Activated CD8-positive, alpha-beta memory T cell treated with anti-CD3 and anti-CD28 coated beads, Interleukin-2, amount 50 U/mL, for 24 hours (primary cell): ENCODE measurements around the gene RANBP10.
"Not testable (repeated sequence)": the region's sequence is repeated elsewhere in the genome, so short reads cannot be mapped to it uniquely, and the experiment has no call there.

Source experiments
- DNase-seq: peaks from one replicate; pipeline ENCODE4 v3.0.0-alpha.2; 2020; ENCODE audit errors: extremely low read depth

Gene RANBP10

DNA sequence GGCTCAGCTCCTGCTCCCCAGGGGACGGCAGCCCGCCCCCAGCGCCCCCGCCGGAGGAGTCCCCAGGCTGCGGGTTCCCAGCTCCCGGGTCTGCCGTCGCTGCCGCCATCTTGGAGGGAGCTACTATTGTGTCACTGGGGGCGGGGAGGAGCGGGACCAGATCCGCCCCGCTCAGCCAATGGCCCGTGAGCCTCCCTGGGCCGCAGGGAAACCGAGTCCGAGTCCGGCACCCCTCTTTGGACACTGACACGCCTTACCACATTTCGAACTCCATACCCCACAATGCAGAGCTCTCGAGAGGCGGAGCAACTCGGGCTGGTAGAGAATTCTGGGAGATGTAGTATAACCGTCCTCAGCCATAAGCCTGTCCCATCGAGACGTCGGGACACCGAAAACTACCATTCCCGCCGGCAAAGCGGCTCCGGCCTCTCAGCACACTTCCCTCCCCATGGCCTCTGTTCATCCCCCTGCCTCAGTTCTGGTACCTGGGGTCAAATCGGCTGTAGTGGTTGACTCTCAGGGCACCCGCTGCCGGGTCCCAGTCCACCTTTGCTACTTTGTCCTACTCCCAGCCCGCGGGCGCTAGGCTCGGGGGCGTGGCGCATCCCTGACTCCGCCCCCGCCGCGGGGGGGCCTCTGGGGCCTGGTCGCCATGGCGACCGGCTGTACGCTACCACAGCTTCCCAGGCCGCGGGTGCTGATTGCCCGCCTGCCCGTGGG lies at the start of gene RANBP10, which contains the start of gene TSNAXIP1:
Gene RANBP10 (minus strand): TSS at position 133 of the 720 bp plus-strand sequence. CDS start 24 bp downstream, at position 109.
Gene TSNAXIP1 (plus strand): TSS at position 462 of the 720 bp plus-strand sequence. CDS start 261 bp downstream, outside the sequence.
- peak; percentile 90 for DNase-seq

DNA sequence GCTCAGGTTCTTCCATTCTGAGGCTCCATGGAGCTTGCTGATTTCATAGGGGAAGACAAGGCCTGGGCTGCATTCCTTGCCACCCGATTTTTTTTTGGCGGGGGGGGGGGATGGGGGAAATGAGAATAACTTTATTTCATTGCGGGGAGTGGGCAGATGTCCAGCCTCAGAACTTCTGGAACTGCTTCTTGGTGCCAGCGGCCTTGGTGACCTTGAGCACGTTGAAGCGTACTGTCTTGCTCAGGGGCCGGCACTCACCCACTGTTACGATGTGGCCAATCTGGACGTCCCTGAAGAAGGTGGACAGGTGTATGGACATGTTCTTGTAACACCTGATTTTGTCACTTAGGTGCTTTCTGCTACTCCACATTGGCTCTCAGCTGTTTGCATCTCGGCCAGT lies 49.4 kb upstream of the RANBP10 start:
- DNase-seq: no peak

DNA sequence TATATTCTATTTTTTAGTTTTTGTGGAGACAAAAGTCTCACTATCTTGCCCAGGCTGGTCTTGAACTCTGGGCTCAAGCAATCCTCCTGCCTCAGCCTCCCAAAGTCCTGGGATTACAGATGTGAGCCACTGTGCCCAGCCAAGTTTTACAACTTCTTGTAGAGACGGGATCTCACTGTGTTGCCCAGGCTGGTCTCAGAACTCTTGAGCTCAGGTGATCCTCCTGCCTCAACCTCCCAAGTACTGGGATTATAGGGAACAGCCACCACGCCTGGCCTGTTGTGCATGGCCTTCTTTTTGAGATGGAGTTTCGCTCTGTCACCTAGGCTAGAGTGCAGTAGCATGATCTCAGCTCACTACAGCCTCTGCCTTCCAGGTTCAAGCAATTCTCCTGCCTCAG lies 47.3 kb upstream of the RANBP10 start:
- DNase-seq: no peak

DNA sequence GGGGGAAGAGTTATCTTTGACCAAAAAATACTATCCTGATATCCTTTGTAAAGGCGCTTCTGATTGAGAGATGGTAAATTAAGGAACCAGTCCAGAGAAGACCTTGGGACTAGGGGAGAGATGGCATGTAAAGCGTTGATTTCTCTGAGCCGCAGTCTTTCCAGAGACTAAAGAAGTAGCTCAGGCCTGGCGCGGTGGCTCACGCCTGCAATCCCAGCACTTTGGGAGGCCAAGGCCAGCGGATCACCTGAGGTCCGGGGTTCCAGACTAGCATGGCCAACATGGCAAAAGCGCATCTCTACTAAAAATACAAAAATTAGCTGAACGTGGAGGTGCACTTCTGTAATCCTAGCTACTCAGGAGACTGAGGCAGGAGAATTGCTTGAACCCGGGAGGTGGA lies 41.8 kb upstream of the RANBP10 start:
- DNase-seq: no peak

DNA sequence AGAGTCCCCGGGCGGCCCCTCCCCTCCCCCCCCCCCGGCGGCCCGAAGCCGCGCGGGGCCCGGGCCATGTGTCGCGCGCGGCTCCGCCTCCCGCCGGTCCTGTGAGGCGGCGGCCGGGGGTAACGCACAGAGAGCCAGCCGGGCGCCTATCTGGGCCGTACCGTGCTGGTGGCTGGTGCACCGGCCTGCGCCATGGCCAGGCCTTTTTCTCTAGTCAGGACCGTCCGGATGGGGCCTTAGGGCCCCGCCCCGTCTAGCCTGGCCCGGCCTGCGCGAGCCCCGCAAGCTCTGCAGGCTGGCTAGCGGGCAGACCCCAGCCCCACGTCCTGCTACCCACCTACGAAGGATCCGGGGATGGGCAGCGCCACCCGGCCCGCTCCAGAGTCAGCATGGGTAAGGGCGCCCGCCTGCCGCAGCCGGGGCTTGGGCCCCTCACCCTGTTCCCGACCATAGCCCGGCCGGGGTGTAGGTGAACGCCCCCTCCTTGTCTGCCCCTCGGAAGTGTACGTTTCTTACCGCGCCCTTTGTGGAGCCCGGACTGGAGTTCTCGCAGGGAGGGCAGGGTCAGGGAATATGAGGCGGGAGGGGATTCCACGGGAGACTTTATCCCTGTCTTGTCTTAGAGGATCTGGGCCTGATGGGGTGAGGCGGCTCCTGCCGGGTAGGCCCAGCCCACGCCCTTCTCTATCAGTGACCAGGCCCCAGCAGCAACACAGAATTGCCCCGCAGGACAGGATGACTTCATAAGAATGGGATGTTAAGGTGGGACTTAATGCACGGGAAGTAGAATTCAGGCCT lies 40.9 kb upstream of the RANBP10 start, which contains the start of gene CENPT:
Gene CENPT (minus strand): TSS at position 630 of the 798 bp plus-strand sequence. CDS start 13,834 bp downstream, outside the sequence.
- no peak for DNase-seq

DNA sequence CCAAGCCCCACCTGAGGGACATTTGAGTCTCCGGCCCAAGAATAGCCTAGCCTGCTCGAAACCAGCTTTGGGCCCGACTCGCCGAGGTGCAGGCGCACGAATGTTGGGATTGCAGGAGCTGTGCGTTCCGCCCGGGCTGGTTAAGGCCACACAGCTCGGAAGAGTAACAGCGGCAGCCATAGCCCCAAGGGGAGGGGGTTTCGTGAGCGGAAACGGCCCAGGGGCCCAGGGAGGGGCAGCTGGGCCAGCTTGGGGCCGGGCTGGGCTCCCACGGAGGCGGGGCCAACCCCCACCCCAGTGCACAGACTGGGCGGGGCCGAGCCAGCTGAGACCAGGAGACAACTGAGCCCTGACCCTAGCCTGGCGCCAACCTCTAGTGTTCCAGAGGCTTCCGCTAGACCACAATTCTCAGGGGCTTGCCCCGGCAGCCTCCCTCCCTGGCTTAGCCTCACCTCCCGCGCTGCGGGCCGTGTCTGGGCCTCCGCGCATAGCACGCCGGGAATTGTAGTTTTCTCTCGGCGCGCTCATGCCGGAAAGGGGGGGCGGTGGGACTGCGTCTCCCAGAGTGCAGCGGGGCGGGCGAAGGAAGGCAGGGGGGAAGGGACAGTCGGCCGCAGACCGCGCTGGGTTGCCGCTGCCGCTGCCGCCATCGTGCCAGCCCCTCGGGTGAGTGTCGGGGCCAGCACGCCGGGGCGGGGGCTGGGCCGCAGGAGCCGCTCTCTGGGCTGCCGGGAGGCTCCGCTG lies 40.1 kb upstream of the RANBP10 start, which contains the start of gene NUTF2:
Gene NUTF2 (plus strand): TSS at position 614 of the 744 bp plus-strand sequence. CDS start 18,198 bp downstream, outside the sequence.
- DNase-seq: peak; percentile 87

DNA sequence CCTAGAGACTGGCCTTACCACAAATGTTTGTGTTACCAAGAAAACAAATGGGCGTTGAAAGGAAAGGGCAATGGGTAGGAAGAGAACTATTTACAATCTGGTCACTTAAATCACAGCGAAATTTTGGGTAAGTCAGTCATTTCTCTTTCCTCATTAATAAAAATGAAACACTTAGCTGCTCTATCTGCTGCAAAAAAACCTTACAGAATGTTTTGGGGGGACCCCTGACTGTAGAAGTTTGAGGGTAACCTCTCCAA lies 39.6 kb upstream of the RANBP10 start:
- no peak for DNase-seq

DNA sequence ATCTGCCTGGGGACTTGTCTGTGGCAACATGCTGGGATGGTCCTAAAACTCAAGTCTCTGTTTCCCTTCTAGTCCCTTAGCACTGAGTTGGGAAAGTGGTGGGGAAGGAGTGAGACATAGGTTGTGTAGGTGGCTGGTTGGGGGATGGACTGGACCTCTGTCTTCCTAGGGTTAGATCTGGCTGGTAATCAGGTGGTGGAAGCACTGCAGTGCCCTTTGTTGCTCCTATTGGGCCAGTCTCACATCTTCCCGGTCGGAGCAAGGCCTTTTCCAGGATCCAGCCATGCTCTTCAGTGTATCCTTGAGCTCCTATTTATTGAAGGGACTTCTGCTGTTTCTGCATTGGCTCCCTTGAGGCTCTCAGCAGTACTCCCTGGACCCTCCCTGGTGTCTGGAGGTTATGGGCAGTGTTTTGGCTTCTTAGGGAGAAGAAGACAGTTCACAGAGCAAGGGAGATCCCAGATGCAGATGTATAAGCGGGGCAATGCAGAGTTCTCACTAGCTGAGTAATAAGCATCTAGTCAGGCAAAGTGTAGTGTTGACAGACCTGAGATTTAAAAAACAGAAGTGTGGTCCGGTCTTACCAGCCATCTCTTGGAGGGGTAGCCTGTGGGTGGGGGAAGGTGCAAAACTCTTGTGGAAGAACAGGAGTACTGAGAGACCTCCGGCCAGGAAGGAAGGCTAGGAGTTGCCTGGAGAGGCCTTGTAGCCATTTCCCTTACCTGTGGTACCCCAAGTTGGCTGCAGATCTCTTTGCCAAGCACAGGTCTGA lies 39.1 kb upstream of the RANBP10 start:
- DNase-seq: no peak

DNA sequence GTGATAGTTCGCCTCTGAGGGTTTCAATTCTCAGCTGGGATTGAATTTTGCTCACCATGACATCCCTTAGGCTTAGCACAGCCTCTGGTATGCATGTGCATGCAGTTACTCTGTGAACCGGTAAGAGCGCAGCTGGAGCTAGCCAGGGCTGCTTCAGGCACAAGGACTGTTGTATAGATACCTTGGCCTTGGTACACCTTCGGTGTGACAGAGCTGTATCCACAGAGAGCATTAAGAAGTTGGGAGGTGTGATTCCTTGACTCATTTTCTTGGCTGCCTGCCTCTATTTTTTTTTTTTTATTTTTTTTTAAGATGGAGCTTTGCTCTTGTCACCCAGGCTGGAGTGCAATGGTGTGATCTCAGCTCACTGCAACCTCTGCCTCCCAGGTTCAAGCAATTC lies 38.1 kb upstream of the RANBP10 start:
- DNase-seq: no peak

DNA sequence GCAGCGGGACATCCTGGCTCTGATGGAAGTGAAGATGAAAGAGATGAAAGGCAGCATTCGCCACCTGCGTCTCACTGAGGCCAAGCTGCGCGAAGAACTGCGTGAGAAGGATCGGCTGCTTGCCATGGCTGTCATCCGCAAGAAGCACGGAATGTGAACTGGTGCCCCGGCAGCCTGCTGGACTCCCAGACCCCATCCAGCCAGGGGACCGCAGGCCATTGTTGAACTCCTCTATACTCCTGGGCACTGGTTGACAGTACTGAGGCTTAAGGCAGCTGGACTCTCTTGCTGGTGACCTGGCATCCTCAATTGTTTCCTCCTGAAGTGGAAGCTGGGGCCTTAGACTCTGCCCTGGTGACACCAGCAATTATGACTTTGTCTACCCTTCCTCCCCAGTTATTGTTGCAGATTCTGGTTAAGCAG lies 37.0 kb upstream of the RANBP10 start:
- DNase-seq: no peak

DNA sequence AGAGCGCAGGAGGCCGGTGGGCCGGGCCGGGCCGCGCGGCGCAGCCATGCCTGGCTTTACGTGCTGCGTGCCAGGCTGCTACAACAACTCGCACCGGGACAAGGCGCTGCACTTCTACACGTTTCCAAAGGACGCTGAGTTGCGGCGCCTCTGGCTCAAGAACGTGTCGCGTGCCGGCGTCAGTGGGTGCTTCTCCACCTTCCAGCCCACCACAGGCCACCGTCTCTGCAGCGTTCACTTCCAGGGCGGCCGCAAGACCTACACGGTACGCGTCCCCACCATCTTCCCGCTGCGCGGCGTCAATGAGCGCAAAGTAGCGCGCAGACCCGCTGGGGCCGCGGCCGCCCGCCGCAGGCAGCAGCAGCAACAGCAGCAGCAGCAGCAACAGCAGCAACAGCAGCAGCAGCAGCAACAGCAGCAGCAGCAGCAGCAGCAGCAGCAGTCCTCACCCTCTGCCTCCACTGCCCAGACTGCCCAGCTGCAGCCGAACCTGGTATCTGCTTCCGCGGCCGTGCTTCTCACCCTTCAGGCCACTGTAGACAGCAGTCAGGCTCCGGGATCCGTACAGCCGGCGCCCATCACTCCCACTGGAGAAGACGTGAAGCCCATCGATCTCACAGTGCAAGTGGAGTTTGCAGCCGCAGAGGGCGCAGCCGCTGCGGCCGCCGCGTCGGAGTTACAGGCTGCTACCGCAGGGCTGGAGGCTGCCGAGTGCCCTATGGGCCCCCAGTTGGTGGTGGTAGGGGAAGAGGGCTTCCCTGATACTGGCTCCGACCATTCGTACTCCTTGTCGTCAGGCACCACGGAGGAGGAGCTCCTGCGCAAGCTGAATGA lies 36.4 kb upstream of the RANBP10 start:
- no peak for DNase-seq

DNA sequence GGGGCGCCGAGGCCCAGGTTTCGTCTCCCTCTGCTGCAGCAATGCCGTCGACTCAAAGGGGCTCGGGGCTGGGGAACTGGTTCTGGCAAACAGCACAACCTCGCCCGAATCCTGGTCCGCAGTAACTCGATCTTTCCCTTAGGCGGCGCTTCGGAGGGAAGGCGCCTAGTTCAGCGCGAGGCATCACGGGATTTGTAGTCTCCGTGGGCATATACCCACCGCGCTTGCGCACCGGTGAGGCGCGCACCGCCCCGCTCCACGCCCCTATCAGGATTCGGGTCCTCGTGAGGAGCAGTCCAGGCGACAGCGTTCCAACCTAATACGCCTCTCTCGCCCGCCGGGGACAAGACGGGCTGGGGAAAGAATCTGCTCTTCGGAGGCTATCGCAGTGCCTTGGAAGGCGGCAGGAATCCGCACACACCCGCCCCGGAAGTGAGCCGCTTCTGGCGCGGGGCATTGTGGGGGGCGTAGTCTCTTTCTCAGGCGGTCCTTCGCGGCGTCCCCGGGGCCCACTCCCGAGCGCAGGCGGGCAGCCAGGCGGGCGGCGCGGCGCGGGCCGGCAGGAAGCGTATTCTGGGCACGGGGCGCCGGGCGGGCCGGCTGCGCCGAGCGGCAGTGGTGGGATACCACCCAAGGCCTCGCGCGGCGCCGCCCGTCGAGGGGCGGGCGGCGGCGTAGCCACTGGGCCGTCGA lies 35.6 kb upstream of the RANBP10 start, which contains the start of gene THAP11:
Gene THAP11 (plus strand): TSS at position 505 of the 693 bp plus-strand sequence. CDS start 235 bp downstream, outside the sequence.
- peak; percentile 92 for DNase-seq

DNA sequence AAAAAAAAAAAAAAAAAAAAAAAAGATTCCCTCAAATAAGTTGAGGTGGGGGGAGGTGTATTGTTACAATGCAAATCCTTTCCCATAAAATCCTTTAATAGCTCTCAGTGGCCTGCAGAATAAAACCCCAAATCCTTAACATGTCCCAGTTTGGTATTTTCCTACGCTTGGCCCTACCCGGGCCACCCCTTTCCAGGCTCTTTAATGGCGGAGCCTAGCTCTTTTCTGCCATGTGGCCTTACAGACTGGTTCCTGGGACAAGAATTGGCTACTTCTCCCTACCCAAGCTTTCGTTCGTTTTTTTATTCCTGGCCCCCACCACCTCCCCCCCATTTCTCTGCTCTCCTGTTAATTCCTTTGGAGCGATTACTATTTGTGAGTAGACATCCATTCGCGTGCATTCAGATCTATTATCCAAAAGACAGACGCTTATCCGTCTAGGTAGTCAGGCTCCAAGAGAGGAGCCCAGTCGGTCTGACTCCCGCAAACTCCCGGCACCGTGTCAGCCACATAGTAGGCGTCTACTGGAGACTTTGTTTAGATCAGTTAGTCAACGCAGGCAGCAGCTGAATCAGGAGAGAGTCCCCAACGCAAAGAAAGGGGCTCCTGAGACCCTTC lies 34.9 kb upstream of the RANBP10 start:
- no peak for DNase-seq

DNA sequence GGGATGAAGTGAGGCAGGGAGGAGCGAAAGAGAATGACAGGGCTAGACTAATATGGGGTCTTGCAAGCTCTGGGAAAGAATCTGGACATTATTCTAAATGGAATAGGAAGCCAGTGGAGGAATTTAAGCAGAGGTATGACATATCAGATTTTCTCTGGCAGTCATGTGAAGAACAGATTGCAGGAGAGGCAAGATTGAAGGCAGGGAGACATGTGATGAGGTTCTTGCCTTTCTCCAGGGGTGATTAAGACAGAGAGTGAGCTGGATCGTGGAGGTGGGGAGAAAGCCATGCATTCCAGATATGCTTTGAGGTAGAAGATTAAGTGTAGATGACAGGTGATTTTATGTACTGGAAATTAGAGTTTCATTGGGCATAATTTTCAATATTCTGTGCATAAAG lies 31.5 kb upstream of the RANBP10 start:
- no peak for DNase-seq

DNA sequence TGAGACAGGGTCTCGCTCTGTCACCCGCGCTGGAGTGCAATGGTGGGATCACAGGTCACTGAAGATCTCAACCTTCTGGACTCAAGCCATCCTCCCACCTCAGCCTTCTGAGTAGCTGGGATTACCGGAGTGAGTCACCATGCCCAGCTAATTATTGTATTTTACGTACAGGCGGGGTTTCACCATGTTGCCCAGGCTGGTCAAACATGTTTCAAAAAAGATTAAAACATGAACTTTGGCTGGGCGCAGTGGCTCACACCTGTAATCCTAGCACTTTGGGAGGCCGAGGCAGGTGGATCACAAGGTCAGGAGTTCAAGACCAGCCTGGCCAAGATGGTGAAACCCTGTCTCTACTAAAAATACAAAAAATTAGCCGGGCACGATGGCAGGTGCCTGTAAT lies 30.8 kb upstream of the RANBP10 start:
- DNase-seq: not testable (repeated sequence)

DNA sequence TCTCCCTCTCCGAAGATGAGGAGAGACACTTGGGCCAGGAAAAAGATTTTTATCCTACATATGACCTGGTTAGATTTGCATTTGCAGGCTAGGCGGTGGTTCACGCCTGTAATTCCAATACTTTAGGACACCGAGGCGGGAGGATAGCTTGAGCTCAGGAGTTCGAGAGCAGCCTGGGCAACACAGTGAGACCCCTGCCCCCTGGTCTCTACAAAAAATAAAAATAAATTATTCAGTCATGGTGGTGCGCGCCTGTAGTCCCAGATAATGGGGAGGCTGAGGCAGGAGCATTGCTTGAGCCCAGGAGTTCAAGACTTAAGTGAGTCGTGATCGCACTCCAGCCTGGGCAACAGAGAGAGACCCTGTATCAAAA lies 27.9 kb upstream of the RANBP10 start:
- no peak for DNase-seq

DNA sequence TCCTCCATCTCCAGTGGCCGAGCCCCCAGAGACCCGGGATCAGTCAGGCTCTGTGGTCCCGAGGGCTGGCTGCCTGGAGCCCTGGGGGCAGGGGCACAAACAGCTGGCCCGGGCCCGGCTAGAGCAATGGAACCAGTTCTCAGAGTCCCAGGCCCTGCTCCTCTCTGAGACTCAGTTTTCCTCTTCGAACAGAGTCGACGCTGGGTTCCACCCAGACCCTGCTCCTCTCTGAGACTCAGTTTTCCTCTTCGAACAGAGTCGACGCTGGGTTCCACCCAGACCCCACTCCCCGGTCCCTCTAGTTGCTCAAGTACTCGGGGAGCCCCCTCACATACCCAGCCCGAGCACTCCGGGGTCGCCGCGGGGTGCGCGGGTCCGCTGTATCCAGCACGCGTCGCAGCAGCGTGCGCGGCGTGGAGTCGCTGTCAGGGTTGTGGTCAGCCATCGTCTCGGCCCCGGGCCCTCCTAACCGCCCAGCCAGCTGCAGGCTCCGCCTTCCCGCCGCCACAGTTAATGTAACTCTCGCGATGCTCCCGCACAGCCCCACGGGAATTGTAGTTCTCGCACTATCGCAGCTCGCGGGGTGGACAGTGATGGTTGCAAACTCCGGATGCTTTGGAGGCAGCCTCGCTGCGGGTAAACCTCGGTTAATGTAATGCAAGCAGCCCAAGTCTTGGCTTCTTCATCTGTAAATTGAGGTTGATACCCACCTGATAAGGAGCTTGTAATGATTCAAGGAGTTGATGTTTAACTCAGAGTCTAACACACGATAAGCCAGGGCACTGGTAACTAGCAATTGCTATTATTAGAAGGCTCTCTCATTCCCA lies 27.3 kb upstream of the RANBP10 start:
- peak; percentile 81 for DNase-seq

DNA sequence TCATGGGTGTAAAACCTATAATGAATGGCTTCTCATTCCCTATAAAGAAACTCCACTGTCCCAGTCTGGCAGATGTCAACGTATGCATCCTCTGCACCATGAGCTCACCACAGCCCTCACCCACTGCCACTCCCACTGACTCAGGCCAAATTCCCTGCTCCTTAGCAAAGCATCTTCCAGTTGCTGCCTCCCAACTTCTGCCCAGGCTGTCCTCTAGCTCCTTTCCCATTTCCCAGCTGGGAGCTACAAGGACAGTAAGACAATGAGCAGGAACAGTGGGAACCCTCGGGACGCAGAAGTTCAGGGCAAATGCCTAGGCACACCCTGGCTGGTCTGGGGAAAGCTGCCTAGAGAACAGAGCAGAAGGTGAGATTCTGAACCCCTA lies 26.7 kb upstream of the RANBP10 start:
- DNase-seq: no peak

DNA sequence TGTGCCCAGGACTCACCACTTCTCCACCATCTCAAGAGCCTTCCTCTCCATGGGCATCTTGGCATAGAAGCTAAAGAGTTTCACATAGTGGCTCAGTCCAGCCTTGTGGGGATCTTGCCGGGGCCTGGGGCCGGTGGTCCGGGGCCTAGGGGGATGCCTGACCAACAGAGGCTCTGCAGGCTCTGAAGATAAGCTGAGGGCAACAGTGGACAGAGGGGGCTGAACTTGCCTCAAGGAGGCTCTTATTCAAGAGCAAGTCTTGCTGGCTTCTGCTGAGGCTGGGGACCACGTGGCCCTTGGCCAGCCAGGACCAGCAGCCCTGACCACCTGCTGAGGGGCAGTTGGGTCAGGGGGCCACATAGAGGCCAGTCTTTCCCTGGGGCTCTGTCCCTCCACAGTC lies 22.3 kb upstream of the RANBP10 start:
- DNase-seq: no peak
